Mesenchymal stem cell (in vitro differentiated cells and primary cell): ENCODE results near the gene ST3GAL5.
A peak's percentile ranks its signal among the peaks of the same experiment; 100 is the strongest.
"Not testable (repeated sequence)": the region's sequence is repeated elsewhere in the genome, so short reads cannot be mapped to it uniquely, and the experiment has no call there.

Source experiments
- DNase-seq: peaks from one replicate; pipeline ENCODE4 v3.0.0-alpha.2; 2013
- H2AFZ ChIP-seq: one replicate; pipeline ENCODE4 v1.6.1; 2013; ENCODE audit warnings: low read depth, mild to moderate bottlenecking, control low read depth, inconsistent platforms, low read length, moderate library complexity
- H2AK5ac ChIP-seq: 2 replicates; pipeline ENCODE4 v1.6.1; 2013; ENCODE audit warnings: low read length, moderate library complexity, mild to moderate bottlenecking, inconsistent platforms; ENCODE audit not compliant: severe bottlenecking
- H2BK120ac ChIP-seq: one replicate; pipeline ENCODE4 v1.6.1; 2013; ENCODE audit warnings: low read depth, mild to moderate bottlenecking, inconsistent platforms, low read length, moderate library complexity
- H2BK12ac ChIP-seq, 2 experiments: one replicate each; pipeline ENCODE4 v1.6.1; 2013; ENCODE audit warnings: inconsistent platforms in 2 of 2, low read length in 2 of 2, mild to moderate bottlenecking in 2 of 2, moderate library complexity in 2 of 2, control low read depth in 1 of 2
- H2BK15ac ChIP-seq: one replicate; pipeline ENCODE4 v1.6.1; 2013; ENCODE audit warnings: mild to moderate bottlenecking, low read depth, inconsistent platforms; ENCODE audit not compliant: poor library complexity, severe bottlenecking
- H2BK5ac ChIP-seq: 2 replicates; pipeline ENCODE4 v1.6.1; 2013; ENCODE audit warnings: low read depth, mild to moderate bottlenecking, low read length, control low read depth, inconsistent platforms; ENCODE audit not compliant: poor library complexity, severe bottlenecking
- H3K14ac ChIP-seq, 2 experiments: one replicate each; pipeline ENCODE4 v1.6.1; 2013; ENCODE audit warnings: inconsistent platforms in 2 of 2, low read length in 2 of 2, control low read depth in 1 of 2, mild to moderate bottlenecking in 1 of 2, moderate library complexity in 1 of 2
- H3K18ac ChIP-seq, 2 experiments: one replicate each; pipeline ENCODE4 v1.6.1; 2013; ENCODE audit warnings: inconsistent platforms in 2 of 2, low read length in 2 of 2, control low read depth in 1 of 2, low read depth in 1 of 2, mild to moderate bottlenecking in 1 of 2
- H3K23ac ChIP-seq, 2 experiments: one replicate each; pipeline ENCODE4 v1.6.1; 2013; ENCODE audit warnings: inconsistent platforms in 2 of 2, low read length in 2 of 2, mild to moderate bottlenecking in 2 of 2, moderate library complexity in 2 of 2, control low read depth in 1 of 2
- H3K27ac ChIP-seq: 2 replicates; pipeline ENCODE4 v1.5.1; 2013; ENCODE audit warnings: mild to moderate bottlenecking, moderate library complexity, low read length, control low read depth, inconsistent platforms; ENCODE audit not compliant: poor library complexity, severe bottlenecking
- H3K27me3 ChIP-seq, 2 experiments: 2 replicates each; pipeline versions ENCODE4 v1.6.1 to v1.7.0; 2013; ENCODE audit warnings: low read length in 2 of 2, mild to moderate bottlenecking in 2 of 2, moderate library complexity in 2 of 2, control low read depth in 1 of 2, inconsistent platforms in 1 of 2; ENCODE audit not compliant: control insufficient read depth in 1 of 2, insufficient read depth in 1 of 2
- H3K36me3 ChIP-seq, 2 experiments: 2 replicates each; pipeline versions ENCODE4 v1.6.1 to v1.7.0; 2013; ENCODE audit warnings: low read length in 2 of 2, control low read depth in 1 of 2, inconsistent platforms in 1 of 2, low read depth in 1 of 2, mild to moderate bottlenecking in 1 of 2; ENCODE audit not compliant: insufficient read depth in 2 of 2, control insufficient read depth in 1 of 2
- H3K4ac ChIP-seq, 2 experiments: one replicate each; pipeline ENCODE4 v1.6.1; 2013; ENCODE audit warnings: inconsistent platforms in 2 of 2, low read length in 2 of 2, mild to moderate bottlenecking in 2 of 2, moderate library complexity in 2 of 2, control low read depth in 1 of 2, low read depth in 1 of 2
- H3K4me1 ChIP-seq: 2 replicates; pipeline ENCODE4 v1.6.1; 2013; ENCODE audit warnings: low read depth, low read length, control low read depth; ENCODE audit not compliant: control insufficient read depth, insufficient read depth
- H3K4me2 ChIP-seq: 2 replicates; pipeline ENCODE4 v1.6.1; 2013; ENCODE audit warnings: low read length, mild to moderate bottlenecking, inconsistent platforms; ENCODE audit not compliant: poor library complexity, severe bottlenecking
- H3K4me3 ChIP-seq, 2 experiments: 2 replicates each; pipeline versions ENCODE4 v1.5.1 to v1.7.0; 2013; ENCODE audit warnings: low read length in 2 of 2, mild to moderate bottlenecking in 2 of 2, control low read depth in 1 of 2, low read depth in 1 of 2; ENCODE audit not compliant: insufficient read depth in 1 of 2
- H3K79me1 ChIP-seq: replicated peaks from 2 replicates; pipeline ENCODE4 v1.6.1; 2013; ENCODE audit warnings: mild to moderate bottlenecking, control low read depth, low read length, inconsistent platforms; ENCODE audit not compliant: poor library complexity, severe bottlenecking
- H3K9ac ChIP-seq: 2 replicates; pipeline ENCODE4 v1.7.0; 2013; ENCODE audit warnings: mild to moderate bottlenecking, low read length, moderate library complexity
- H3K9me3 ChIP-seq: 2 replicates; pipeline ENCODE4 v1.7.0; 2013; ENCODE audit warnings: mild to moderate bottlenecking, low read length; ENCODE audit not compliant: control insufficient read depth
- H4K8ac ChIP-seq: one replicate; pipeline ENCODE4 v1.6.1; 2013; ENCODE audit warnings: inconsistent platforms, mild to moderate bottlenecking, low read length, moderate library complexity
- H4K91ac ChIP-seq: one replicate; pipeline ENCODE4 v1.6.1; 2013; ENCODE audit warnings: mild to moderate bottlenecking, low read length, inconsistent platforms
- WGBS: methylation state at CpG from one replicate; pipeline ENCODE4 v1.1.7; 2013; ENCODE audit warnings: mixed read lengths; 5-methylcytosine and 5-hydroxymethylcytosine counted together

The ST3GAL5 gene

DNA sequence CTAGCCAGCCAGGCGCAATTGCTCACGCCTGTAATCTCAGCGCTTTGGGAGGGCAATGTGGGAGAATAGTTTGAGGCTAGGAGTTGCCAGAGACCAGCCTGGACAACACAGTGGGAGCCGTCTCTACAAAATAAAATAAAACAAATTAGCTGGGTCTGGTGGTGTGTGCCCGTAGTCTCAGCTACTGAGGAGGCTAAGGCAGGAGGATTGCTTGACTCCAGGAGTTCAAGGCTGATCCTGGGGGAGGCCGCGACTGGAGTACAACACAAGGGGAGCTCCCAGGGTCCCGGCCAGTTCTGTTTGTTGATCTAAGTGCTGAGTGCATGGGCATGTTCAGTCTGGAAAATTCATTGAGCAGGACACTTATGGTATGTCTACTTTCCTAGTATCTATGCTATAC is 2.6 kb downstream of the ST3GAL5 start:
- H2BK12ac ChIP-seq = peak overlapping the region; percentile 69 to 87
- H3K23ac ChIP-seq = peak overlapping the region in 1 of 2 experiments; percentile 34
- peaks cover 18% of the 10 kb centered on the region for H3K79me1 ChIP-seq
- H2AK5ac ChIP-seq = peak overlapping the region; percentile 2
- peak overlapping the region; percentile 43 for H3K27ac ChIP-seq
- H4K91ac ChIP-seq = no peak overlapping the region
- 87% methylated on average over 5 of the region's 8 CpGs for WGBS
- H2BK15ac ChIP-seq = no peak overlapping the region
- H3K4me1 ChIP-seq = peaks cover 27% of the 10 kb centered on the region
- H3K14ac ChIP-seq = peak overlapping the region in 1 of 2 experiments; percentile 76
- H3K36me3 ChIP-seq = peaks cover 5 to 13% of the 10 kb centered on the region in 2 experiments
- H2AFZ ChIP-seq = no peak overlapping the region
- no peak overlapping the region for H4K8ac ChIP-seq
- DNase-seq = peak; percentile 41
- no peaks in the 10 kb centered on the region for H3K9me3 ChIP-seq
- H3K18ac ChIP-seq = peak overlapping the region; percentile 57 to 61
- H3K4me3 ChIP-seq = peak overlapping the region in 1 of 2 experiments; percentile 93
- H3K4me2 ChIP-seq = no peak overlapping the region
- no peak overlapping the region for H2BK5ac ChIP-seq
- no peaks in the 10 kb centered on the region for H3K27me3 ChIP-seq
- peak overlapping the region; percentile 41 for H3K9ac ChIP-seq
- H2BK120ac ChIP-seq = peak overlapping the region; percentile 2
- peak overlapping the region; percentile 1 to 65 for H3K4ac ChIP-seq

DNA sequence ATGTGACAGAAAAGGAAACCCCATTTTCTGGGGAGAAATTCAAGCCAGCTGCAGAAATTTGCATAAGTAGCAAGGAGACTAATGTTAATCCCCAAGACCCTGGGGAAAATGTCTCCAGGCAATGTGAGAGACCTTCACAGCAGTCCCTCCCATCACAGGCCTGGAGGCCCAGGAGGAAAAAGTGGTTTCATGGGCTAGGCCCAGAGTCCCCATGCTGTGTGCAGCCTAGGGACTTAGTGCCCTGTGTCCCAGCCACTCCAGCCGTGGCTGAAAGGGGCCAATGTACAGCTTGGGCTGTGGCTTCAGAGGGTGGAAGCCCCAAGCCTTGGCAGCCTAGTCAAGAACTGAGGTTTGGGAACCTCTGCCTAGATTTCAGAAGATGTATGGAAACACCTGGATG is 7.0 kb downstream of the ST3GAL5 start:
- not testable (repeated sequence) for H4K8ac ChIP-seq, H2AFZ ChIP-seq, H2BK120ac ChIP-seq, H4K91ac ChIP-seq, H3K9me3 ChIP-seq, H3K14ac ChIP-seq, H3K23ac ChIP-seq, H3K27ac ChIP-seq, H3K4ac ChIP-seq, H2AK5ac ChIP-seq, H2BK5ac ChIP-seq, DNase-seq, H3K9ac ChIP-seq, H3K4me3 ChIP-seq, H3K27me3 ChIP-seq, H2BK12ac ChIP-seq, H3K18ac ChIP-seq, H2BK15ac ChIP-seq, H3K4me2 ChIP-seq
- H3K79me1 ChIP-seq = peaks cover 19% of the 10 kb centered on the region
- peaks cover 5 to 23% of the 10 kb centered on the region in 2 experiments for H3K36me3 ChIP-seq
- peaks cover 17% of the 10 kb centered on the region for H3K4me1 ChIP-seq
- 100% methylated on average over 1 of the region's 1 CpG for WGBS

DNA sequence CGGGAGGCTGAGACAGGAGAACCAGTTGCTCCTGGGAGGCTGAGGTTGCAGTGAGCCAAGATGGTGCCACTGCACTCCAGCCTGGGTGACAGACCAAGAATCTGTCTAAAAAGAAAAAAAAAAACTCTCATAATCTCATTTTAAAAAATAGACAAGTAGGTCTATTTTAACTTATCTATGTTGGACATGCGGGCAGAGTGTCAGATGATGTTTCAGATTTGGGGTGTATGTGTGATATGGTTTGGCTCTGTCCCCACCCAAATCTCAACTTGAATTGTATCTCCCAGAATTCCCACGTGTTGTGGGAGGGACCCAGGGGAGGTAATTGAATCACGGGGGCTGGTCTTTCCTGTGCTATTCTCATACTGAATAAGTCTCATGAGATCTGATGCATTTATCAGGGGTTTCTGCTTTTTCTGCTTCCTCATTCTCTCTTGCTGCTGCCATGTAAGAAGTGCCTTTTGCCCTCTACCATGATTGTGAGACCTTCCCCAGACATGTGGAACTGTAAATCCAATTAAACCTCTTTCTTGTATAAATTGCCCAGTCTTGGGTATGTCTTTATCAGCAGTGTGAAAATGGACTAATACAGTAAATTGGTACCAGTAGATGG is 8.0 kb downstream of the ST3GAL5 start:
- not testable (repeated sequence) for H3K4me3 ChIP-seq, H2BK12ac ChIP-seq, H2BK15ac ChIP-seq, H2BK120ac ChIP-seq, H2BK5ac ChIP-seq, H4K8ac ChIP-seq, H3K27ac ChIP-seq, H3K9ac ChIP-seq, H2AK5ac ChIP-seq, H2AFZ ChIP-seq, H3K23ac ChIP-seq, H4K91ac ChIP-seq, H3K27me3 ChIP-seq, H3K14ac ChIP-seq, H3K18ac ChIP-seq, DNase-seq, H3K4me2 ChIP-seq, H3K9me3 ChIP-seq, H3K4ac ChIP-seq
- Histone ChIP-seq H3K4me1 (peaks cover 12% of the 10 kb centered on the region), H3K36me3 (peaks cover 5 to 30% of the 10 kb centered on the region in 2 experiments), H3K79me1 (peaks cover 20% of the 10 kb centered on the region)
- 100% methylated on average over 3 of the region's 4 CpGs for WGBS

DNA sequence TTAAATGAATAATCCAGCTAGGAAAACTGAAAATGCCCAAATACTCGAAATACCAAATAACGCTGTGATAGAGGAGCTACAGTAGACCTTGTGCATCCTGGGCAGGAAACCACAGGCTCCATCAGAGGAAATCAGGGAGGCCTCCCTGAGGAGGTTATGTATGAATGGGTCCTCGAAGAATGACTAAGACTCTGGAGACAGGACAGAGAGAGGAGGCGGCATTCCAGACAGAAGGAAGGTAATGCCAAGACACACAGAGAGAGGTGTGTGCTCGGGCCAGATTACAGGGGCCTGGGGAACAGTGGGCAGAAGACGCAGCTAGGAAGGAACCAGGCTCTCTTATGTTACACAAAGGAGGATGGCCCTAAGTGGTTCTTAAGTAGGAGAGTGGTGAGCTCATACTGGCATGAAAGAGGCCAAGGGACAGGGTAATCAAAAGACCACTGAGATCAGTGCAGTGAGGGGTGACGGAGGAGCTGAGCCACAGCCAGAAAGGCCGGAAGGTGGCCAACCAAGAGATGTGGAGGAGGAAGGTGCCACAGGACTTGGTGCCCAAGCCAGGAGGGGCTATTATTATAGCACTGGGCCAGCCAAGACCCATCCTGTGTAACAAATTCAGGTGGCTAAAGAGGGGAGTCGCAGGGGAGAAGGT is 9.9 kb downstream of the ST3GAL5 start:
- Histone ChIP-seq H3K36me3 (peaks cover 5 to 36% of the 10 kb centered on the region in 2 experiments), H4K91ac (peak overlapping the region; percentile 8), H3K27me3 (no peaks in the 10 kb centered on the region), H3K4ac (no peak overlapping the region), H3K23ac (no peak overlapping the region), H2BK15ac (no peak overlapping the region), H3K4me2 (no peak overlapping the region), H3K79me1 (peaks cover 19% of the 10 kb centered on the region), H3K27ac (no peak overlapping the region), H2BK120ac (peak overlapping the region; percentile 6), H3K4me1 (peaks cover 10% of the 10 kb centered on the region), H4K8ac (no peak overlapping the region), H3K14ac (no peak overlapping the region), H3K18ac (peak overlapping the region in 1 of 2 experiments; percentile 29), H3K4me3 (no peak overlapping the region), H2BK12ac (peak overlapping the region in 1 of 2 experiments; percentile 78), H3K9me3 (no peaks in the 10 kb centered on the region), H2AFZ (no peak overlapping the region), H2AK5ac (peak overlapping the region; percentile 11), H2BK5ac (no peak overlapping the region), H3K9ac (no peak overlapping the region)
- DNase-seq = peak; percentile 20
- WGBS = 76% methylated on average over 9 of the region's 9 CpGs
